ENCODE measurements around the gene SCN11A. TPM values are rescaled to one million over a fixed set of nuclear protein-coding genes. Genes with fewer than 3 reads are reported as not detected.

SCN11A gene
- total and polyA plus RNA-seq, 4 donors: 0.06 to 0.18 (median 0.11) TPM

- Histone ChIP-seq H3K4me3 (ENCODE audit: low read depth in 1 of 3, low read length in 3 of 3) (no peak overlapping the region), H3K4me1 (ENCODE audit: control insufficient read depth in 4 of 4, insufficient read depth in 4 of 4, low read length in 3 of 4) (no peaks in the 10 kb centered on the region), H3K27ac (ENCODE audit: low read depth in 1 of 2, low read length in 2 of 2) (no peak overlapping the region), H3K9me3 (ENCODE audit: control insufficient read depth in 4 of 4, low read length in 3 of 4) (no peaks in the 10 kb centered on the region), H3K36me3 (ENCODE audit: control insufficient read depth in 4 of 4, insufficient read depth in 3 of 4, low read depth in 1 of 4, low read length in 3 of 4) (peaks cover 15 to 57% (median 48%) of the 10 kb centered on the region in 4 donors), H3K9ac (ENCODE audit: low read depth in 1 of 2, low read length in 2 of 2) (no peak overlapping the region), H3K27me3 (ENCODE audit: control insufficient read depth in 4 of 4, insufficient read depth in 4 of 4, low read length in 3 of 4) (no peaks in the 10 kb centered on the region)
- 98% methylated on average over 10 of the region's 10 CpGs for WGBS
- no peak for TF ChIP-seq GABPA (IDR thresholded peaks at IDR 0.05 in 1 of 2, conservative IDR thresholded peaks at IDR 0.05 in 1 of 2)
- TF ChIP-seq NR2F2 (IDR thresholded peaks at IDR 0.05): no peak
- no peak for TF ChIP-seq FOXA1 (IDR thresholded peaks at IDR 0.05)
- no peak for TF ChIP-seq RXRA (IDR thresholded peaks at IDR 0.05)
- no peak for TF ChIP-seq ZBTB33 (IDR thresholded peaks at IDR 0.05)
- TF ChIP-seq TAF1 (conservative IDR thresholded peaks at IDR 0.05): no peak
- TF ChIP-seq, protein P1, sequence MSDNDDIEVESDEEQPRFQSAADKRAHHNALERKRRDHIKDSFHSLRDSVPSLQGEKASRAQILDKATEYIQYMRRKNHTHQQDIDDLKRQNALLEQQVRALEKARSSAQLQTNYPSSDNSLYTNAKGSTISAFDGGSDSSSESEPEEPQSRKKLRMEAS (IDR thresholded peaks at IDR 0.05): no peak
- DNase-seq (ENCODE audit: low spot score): no peak
These were observed 24.2 kb upstream of the SCN11A start for GRCh38 chr3:39075910-39076309.

DNA sequence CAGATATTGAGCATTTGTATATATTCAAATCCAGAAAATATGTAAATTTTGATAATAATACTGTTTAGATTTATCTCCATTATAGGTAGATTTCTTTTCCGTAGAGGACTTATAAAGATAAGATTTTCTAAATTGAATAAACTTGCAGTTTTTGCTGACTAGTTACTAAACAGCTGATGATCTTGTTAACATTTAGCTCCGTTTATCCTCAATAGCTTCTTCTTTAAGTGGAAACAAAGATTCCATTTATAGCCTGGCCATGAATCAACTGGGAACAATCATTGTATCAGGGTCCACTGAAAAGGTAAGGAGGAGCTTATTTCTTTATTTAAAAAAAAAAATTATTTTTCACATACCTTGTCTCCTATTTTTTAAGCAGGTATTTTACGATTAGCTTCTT is 16.8 kb upstream of the SCN11A start:
- no peak overlapping the region for H3K9ac ChIP-seq (ENCODE audit: low read depth in 1 of 2, low read length in 2 of 2)
- no peaks in the 10 kb centered on the region for H3K27me3 ChIP-seq (ENCODE audit: control insufficient read depth in 4 of 4, insufficient read depth in 4 of 4, low read length in 3 of 4)
- H3K4me3 ChIP-seq (ENCODE audit: low read depth in 1 of 3, low read length in 3 of 3): no peak overlapping the region
- TF ChIP-seq SP1 (IDR thresholded peaks at IDR 0.05) (no peak), JUND (IDR thresholded peaks at IDR 0.05) (no peak)
- WGBS: 93% methylated on average over 3 of the region's 3 CpGs
- H3K9me3 ChIP-seq (ENCODE audit: control insufficient read depth in 4 of 4, low read length in 3 of 4): no peaks in the 10 kb centered on the region
- no peaks in the 10 kb centered on the region for H3K4me1 ChIP-seq (ENCODE audit: control insufficient read depth in 4 of 4, insufficient read depth in 4 of 4, low read length in 3 of 4)
- H3K36me3 ChIP-seq (ENCODE audit: control insufficient read depth in 4 of 4, insufficient read depth in 3 of 4, low read depth in 1 of 4, low read length in 3 of 4): peaks cover 3 to 38% (median 25%) of the 10 kb centered on the region in 4 donors
- no peak overlapping the region for H3K27ac ChIP-seq (ENCODE audit: low read depth in 1 of 2, low read length in 2 of 2)
- DNase-seq (ENCODE audit: low spot score): no peak

GRCh38 chr3:39067286-39067685 is 15.5 kb upstream of the SCN11A start:
- DNase-seq (ENCODE audit: low spot score): no peak
- Histone ChIP-seq H3K9me3 (ENCODE audit: control insufficient read depth in 4 of 4, low read length in 3 of 4) (no peaks in the 10 kb centered on the region), H3K36me3 (ENCODE audit: control insufficient read depth in 4 of 4, insufficient read depth in 3 of 4, low read depth in 1 of 4, low read length in 3 of 4) (peaks cover 1 to 31% (median 21%) of the 10 kb centered on the region in 4 donors), H3K4me1 (ENCODE audit: control insufficient read depth in 4 of 4, insufficient read depth in 4 of 4, low read length in 3 of 4) (peaks cover 0 to under 1% (median 0%) of the 10 kb centered on the region in 4 donors), H3K27me3 (ENCODE audit: control insufficient read depth in 4 of 4, insufficient read depth in 4 of 4, low read length in 3 of 4) (no peaks in the 10 kb centered on the region), H3K4me3 (ENCODE audit: low read depth in 1 of 3, low read length in 3 of 3) (no peak overlapping the region), H3K9ac (ENCODE audit: low read depth in 1 of 2, low read length in 2 of 2) (no peak overlapping the region), H3K27ac (ENCODE audit: low read depth in 1 of 2, low read length in 2 of 2) (no peak overlapping the region)
- TF ChIP-seq REST (IDR thresholded peaks at IDR 0.05) (no peak), NR2F2 (IDR thresholded peaks at IDR 0.05) (no peak)
- 86% methylated on average over 1 of the region's 1 CpG for WGBS

Data from liver (tissue), 9 donors.